GM18520 (cell line): ENCODE measurements around the gene LRRC2.
"Not testable (repeated sequence)": the region's sequence is repeated elsewhere in the genome, so short reads cannot be mapped to it uniquely, and the experiment has no call there.

Experiments used
- ATAC-seq: cut with Tn5 transposase; IDR thresholded peaks from one replicate; pipeline ENCODE4 v1.9.1; 2021; ENCODE audit not compliant: unreplicated experiment

The LRRC2 gene

GRCh38 chr3:46566040-46566641, at the start of gene LRRC2:
TSS of gene LRRC2 (minus strand) at chr3:46566302. CDS start at chr3:46551591, 14,711 bp downstream.
- ATAC-seq = no peak

DNA sequence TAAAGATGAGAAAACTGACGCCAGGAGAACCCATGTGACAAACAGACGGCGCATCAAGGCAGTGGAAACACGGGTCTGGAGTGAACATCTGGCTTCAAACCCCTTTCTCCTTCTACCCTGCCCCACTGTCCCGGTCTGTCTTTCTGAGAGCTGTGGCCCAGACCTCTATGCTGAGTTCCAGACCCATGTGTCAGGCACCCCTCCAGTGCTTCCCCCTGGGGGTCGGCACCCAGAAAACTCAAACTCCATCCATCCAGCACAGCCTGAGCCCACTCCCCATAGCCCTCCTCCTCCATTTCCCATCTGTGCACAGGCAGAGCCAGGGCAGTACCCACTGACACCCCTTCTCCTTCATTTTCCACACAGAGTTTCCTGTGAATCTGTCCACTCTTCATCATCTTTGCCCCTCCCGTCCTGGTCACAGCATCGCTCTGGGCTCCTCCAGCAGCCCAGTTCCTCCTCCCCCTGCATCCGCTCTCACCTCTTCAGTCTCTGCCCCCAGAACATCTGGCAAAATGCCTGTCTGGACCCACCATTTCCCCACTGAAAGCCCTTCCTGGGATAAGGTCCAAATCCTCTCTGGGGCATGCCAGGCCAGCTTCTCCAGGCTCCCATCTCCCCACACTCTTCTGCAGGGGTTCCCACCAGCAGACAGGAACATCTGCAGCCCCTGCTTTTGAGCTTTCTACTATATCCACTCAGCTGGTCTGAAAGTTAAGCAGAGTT, 49.1 kb upstream of the LRRC2 start:
- ATAC-seq = no peak

DNA sequence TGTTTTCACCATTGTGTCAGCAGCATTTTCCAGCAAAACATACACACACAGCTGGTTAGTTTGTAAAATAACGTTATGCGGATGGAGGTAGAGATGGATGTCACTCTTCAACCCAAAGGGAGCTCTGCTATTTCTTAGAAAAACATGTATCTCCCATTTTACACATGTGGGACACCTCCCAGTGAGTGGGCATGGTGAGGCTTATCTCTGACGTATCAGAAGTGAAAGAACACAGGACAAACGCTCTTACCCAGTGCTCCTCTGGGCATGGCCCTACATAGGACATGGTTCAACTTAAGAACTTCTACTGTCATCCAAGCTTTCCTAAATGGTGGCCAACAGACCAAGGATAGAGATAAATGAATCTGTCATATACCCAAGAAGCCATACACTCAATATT, 48.3 kb upstream of the LRRC2 start:
- ATAC-seq = no peak

GRCh38 chr3:46613313-46614005, 47.4 kb upstream of the LRRC2 start:
- no peak for ATAC-seq

DNA sequence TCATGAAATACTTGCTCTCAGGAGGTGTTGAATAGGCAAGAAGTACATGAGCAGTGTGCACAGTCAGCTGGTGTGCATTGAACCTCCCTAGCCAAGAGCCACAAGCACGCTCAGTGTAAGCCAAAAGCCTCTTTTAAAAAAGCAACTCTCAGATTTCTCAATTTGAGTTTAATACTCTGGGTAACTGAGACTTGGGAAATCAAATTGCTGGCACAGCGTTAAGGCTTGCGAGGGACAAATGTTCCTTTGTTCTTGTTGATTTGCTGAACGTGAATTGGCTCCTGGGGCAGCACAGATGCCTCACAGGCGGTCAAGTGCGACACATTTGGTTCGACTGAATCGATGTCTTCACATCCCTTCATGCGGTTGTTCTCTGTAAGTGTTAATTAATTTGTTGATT, 46.2 kb upstream of the LRRC2 start, which contains the start of gene FAM240A:
TSS of gene FAM240A (plus strand) at position 202 of the 400 bp plus-strand sequence. CDS start at position 361, 159 bp downstream.
- ATAC-seq = no peak

GRCh38 chr3:46609944-46610722, 44.0 kb upstream of the LRRC2 start:
- no peak for ATAC-seq

GRCh38 chr3:46609212-46609721, 43.2 kb upstream of the LRRC2 start:
- no peak for ATAC-seq

- no peak for ATAC-seq
Measured at GRCh38 chr3:46607603-46608028, 41.5 kb upstream of the LRRC2 start.

DNA sequence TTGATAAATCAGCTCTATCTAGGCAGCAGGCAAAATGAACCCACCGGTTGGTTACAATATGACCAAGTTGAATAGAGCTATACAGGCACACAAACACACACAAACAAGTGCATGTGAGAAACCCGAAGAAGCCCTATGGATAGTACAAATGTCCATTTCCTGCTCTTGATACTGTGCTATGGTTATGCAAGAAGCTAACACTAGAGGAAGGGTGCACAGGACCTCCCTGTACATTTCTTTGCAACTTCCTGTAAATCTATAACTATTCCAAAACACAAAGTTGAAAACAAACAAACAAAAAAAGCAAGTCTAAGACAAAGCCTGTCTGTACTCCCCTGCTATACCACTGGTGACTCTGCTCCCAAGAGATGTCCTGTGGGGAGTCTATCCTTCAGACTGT, 38.0 kb upstream of the LRRC2 start:
- no peak for ATAC-seq

DNA sequence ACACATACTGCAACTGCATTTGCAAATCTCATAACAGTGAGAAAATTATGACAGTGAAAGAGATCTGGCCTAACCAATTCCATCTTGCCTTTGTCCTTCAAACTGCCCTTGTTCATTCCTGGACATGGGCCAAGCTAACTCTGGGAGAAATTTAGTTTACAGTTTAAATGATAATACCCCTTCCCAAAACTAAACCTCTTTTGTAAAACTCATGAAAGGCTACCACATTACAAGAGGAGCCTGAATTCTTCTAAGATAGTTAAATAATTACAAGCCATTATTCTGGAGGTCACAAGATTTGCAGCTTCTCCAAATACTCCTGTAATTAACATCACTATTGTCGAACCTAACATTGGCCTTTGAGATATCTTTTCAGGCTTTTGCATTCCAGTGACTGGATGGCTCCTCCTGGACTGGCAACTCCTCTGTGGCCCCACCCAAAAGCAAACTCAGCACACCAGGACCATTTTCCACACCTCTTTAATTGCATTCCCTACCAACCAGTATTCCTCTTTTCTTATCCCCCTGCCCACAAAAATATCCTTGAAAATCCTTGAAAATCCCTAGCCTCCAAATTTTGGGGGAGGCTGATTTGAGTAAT, 37.4 kb upstream of the LRRC2 start:
- no peak for ATAC-seq

DNA sequence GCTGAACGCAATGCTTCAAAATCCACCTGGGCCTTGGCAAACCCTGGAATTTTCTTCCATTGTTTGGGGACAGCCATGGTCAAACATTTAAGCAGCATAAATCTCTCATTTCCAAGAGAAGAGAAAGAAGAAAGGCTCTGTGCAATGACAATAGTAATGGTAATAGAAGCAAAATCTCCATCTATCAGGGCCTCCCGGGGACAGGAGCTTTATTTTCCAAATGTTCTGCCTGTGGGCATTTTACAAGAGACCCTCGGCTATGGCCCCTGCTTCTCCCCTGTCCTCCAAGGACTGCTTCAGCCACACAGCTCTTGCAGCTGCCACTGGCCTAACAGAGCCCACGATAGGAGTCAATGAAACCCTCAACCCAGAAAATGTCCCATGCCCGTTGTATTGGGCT, 33.5 kb upstream of the LRRC2 start:
- ATAC-seq = no peak

GRCh38 chr3:46595819-46596314, 29.8 kb upstream of the LRRC2 start:
- ATAC-seq = no peak

DNA sequence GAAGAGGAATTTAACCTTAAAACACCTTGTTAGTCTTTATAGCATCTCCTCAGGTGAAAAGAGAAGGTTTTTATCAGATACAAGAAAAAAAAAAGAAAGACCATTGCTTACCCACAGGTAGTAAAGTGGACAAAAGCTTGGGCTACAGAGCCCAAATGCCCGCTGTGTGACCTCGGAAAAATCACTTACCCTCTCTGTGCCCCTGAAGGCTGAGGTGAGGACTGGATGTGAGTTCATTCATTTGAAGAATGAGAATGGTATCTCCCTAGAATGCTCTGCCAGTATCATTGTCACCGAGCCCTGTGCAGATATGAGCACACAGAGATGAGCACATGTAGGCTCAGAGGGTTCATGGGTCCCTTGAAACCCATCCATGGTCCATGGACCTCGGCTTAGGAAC, 28.6 kb upstream of the LRRC2 start:
- ATAC-seq = no peak

- ATAC-seq = no peak
Measured at GRCh38 chr3:46593979-46594378, 27.9 kb upstream of the LRRC2 start.

GRCh38 chr3:46593274-46593862, 27.3 kb upstream of the LRRC2 start:
- ATAC-seq = no peak

DNA sequence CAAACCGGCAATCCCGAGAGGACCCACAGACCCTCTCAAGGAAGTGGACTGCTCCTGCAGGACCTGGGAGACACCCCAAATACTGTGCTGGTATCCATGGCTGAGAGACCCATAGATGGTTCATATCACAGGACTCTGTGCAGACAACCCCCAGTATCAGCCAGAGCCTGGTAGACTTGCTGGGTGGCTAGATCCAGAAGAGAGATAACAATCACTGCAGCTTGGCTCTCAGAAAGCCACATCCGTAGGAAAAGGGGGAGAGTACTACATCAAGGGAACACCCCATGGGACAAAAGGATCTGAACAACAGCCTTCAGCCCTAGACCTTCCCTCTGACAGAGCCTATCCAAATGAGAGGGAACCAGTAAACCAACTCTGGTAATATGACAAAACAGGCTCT, 21.2 kb upstream of the LRRC2 start:
- not testable (repeated sequence) for ATAC-seq

- ATAC-seq = no peak
Measured at GRCh38 chr3:46586738-46587246, 20.7 kb upstream of the LRRC2 start.

DNA sequence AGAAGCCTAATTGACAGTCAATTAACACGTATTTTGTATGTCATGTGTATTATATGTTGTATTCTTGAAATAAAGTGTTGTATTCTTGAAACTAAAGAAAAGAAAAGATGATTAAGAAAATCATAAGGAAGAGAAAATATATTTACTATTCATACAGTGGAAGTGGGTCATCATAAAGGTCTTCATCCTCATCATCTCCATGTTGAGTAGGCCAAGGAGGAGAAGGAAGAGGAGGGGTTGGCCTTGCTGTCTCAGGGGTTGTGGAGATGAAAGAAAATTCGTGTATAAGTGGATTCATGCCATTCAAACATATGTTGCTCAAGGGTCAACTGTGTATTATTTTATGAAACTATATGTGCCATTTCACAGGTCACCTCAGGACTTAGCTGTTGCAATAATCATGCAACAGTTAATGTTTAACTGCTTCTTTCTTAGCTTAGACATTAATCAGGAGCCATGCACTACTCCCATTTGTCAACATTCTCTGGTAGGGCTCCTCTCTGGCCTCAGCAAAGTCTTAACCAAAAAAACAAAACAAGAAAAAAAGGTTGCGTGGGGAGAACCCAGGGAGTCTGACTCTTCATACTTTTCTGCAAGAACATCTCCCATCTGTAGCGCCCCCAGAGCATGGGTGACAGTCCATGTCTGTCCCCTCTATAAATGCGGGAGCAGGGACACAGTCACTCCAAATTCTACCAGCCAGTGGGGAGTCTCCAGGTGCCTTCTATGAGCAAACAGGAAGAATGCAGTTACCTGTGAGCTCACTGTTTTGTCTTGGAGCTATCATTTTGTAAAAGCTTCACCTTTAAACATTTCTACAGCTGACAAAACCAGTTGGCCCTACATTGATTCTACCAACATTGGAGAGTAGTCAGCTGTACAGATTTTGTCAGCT, 19.9 kb upstream of the LRRC2 start:
- no peak for ATAC-seq
